EH (cell line): ENCODE data around the gene RBBP7.

Source experiments
- DNase-seq: peaks from one replicate; pipeline ENCODE4 v3.0.0-alpha.2; 2015; ENCODE audit warnings: low read depth

RBBP7 gene

DNA sequence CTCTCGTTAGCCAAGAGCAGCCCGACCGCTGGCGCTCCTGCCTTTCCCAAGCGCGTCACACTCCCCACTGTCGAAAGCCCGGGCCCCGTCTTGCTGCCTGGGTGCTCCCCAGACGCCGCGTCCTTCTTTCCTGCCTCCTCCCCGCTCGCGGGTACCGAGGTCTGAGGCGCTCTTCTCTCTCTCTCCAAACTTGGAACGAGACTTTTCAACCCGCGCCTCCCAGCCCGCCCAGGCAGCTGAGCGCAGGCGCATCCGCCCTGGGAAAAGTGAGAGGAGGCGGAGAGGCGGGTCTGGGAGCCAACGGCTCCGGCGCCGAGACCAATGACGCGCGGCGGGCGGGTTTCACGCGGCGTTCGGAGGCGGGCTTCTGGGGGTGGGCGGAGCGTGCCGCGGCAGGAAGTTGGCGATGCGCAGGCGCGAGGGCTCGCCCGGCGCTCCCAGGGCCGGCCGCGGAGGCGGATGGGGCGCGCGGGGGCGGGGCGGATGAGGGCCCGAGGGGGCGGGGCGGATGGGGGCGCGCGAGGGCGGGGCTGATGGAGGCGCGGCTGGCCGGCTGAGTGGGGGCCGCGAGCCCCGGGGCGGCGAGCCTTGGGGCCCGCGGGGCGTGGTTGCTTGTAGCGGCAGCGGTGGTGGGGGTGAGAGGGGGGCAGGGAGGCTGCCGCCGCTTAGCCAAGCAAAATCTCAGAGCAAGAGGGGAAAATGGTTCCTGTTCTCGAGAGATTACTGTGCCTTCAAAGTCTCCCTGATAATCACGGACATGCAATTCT, at the start of gene RBBP7:
Gene RBBP7 (minus strand): TSS at position 268 of the 767 bp plus-strand sequence. CDS start 309 bp downstream, outside the sequence.
- peak; percentile 90 for DNase-seq

- DNase-seq = no peak
Measured at GRCh38 chrX:16918979-16919378, 48.8 kb upstream of the RBBP7 start.

DNA sequence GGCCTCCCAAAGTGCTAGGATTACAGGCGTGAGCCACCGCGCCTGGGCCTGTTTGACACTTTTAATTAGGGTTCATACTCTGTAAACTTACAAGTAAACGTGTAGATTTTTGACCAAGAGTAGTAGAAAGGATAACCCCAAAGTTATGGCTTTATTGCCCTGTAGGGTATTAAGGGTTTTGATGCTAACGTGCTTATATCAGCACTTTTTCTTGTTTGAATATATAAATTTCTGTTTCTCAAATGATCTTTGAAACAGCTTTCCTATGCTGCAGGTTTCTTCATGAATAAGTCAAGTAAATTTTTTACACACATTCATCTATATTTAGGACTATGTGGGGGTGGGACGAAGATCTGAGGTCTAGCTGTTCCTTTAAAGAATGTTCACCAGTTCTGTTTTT, 47.0 kb upstream of the RBBP7 start:
- DNase-seq = no peak

DNA sequence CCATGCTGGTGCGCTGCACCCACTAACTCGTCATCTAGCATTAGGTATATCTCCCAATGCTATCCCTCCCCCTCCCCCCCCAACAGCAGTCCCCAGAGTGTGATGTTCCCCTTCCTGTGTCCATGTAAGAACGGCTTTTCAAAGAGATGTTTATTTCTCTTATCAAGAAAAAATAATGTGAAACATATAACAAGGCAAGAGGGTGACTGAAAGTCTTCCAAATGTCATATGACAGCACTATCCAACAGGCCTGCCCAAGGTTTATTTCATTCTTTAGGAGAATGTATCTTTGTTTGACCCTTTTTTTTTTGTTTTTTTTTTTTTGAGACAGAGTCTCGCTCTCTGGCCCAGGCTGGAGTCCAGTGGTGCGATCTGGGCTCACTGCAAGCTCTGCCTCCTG, 46.4 kb upstream of the RBBP7 start:
- no peak for DNase-seq

DNA sequence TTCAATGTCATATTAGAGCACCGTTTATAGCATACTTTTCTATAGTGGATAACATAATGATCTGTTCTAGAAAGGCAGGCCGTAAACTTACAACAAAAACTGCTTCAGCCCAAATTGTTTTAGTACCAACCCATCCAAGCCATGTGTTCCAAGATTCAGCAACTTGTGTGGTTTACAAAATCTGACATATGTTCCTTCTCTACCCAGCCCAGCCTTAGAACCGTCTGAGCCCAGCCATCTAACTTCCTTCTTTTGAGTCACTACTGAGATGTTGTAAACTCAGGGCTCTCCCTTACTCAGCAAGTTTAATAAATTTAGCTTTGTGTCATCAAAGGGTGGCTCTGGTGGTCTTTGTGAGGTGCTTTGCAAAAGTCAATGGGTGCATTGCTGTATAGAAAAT, 43.9 kb upstream of the RBBP7 start:
- DNase-seq = no peak

GRCh38 chrX:16910376-16910775, 40.2 kb upstream of the RBBP7 start:
- no peak for DNase-seq

DNA sequence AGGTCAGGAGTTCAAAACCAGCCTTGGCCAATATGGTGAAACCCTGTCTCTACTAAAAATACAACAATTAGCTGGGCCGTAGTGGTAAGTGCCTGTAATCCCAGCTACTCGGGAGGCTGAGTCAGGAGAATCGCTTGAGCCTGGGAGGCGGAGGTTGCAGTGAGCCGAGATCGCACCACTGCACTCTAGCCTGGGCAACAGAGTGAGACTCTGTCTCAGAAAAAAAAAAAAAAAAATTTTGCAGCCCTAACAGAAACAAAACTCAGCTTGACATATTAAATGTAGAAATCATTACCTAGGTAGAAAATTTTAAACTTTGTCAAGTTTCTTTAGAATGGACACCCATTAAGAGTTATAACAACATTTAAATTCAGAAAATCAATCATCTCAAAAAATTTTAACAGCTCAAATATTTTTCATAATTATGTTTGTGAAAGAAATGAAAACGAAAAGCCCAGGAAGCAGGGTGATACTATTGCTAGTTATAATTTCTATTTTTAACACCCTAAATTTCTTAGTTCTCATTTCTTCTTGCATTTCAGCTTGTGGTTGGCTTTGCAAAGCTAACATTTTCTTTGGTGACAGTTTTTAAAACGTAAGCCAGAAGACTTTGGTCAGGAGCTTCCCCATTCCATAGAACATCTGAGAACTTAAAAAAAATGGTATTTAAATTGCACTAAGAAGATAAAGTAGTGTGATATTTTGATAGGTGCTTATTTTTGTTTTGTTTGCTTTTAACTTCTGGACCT, 33.3 kb upstream of the RBBP7 start:
- no peak for DNase-seq

- DNase-seq = no peak
Measured at GRCh38 chrX:16897445-16897844, 27.3 kb upstream of the RBBP7 start.

GRCh38 chrX:16892504-16893362, 22.6 kb upstream of the RBBP7 start:
- DNase-seq = peak; percentile 75

- DNase-seq = no peak
Measured at GRCh38 chrX:16885628-16886027, 15.5 kb upstream of the RBBP7 start.

GRCh38 chrX:16883487-16883804, 13.3 kb upstream of the RBBP7 start:
- DNase-seq = no peak

- peak; percentile 59 for DNase-seq
Measured at GRCh38 chrX:16882702-16883486, 12.7 kb upstream of the RBBP7 start.

DNA sequence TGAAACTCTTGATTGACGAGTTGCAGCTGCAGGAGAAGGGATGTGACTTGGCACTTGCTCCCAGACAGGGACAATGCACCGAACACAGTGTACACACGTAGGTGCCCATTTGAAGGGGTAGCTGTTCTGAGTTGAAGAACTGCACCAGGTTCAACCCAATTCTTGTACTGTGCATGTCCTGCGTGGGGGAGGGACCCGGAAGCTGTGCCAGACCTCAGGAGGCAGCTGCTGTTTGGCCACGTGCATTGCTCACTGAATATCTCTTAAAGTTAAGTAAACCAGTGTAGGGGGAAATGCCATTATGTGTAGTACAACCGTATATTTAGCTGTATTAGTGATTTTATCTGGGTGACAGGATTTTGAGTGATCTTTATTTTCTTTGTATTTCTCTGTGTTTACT, 12.0 kb upstream of the RBBP7 start:
- DNase-seq = peak; percentile 33

- no peak for DNase-seq
Measured at GRCh38 chrX:16876696-16877095, 6.5 kb upstream of the RBBP7 start.

DNA sequence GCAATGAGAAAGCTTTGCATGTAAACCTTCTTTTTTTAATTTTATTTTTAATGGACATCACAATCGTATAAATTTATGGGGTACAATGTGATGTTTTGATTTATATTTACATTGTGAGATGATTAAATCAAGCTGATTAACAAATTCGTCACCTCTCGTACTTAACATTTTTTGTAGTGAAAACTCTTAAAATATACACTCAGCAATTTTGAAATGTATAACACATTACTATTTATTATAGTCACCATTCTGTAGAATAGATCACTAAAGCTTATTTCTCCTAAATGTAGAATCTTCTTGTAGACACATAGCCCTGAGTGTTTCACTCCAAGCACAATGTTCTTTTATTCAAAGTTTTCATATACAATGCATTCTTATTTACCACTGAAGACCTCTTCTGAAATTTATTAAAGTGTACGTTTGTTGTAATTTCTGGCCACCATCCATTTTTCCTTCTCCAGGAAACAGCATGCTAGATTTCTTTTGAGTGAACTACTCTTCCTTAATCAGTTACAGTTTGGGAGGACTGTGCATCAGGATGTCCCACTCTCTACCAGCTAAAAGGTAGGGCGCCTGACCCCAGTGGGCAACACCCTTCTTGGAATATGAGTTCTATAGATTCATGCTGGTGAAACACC, 4.4 kb upstream of the RBBP7 start:
- no peak for DNase-seq

DNA sequence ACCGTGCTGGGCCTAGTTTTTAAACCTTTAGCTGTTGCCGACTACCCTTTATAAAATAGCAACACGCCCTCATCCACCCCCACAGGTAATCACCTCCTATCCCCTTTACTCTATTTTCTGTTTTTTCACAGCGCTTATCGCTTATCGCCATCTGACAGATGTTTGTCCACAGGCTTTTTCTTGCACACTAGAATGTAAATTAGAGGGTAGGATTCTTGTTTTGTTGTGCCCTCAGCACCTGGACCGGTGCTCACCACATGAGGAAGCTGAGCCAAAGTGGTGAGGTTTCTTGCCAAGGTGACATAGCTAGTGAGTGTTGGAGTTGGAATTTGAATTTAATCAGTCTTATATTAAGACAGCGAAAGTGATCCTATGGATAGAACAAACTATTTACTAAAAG, 2.9 kb upstream of the RBBP7 start:
- no peak for DNase-seq

GRCh38 chrX:16870862-16871815, 977 bp upstream of the RBBP7 start:
- DNase-seq = no peak

- peak; percentile 48 for DNase-seq
Measured at GRCh38 chrX:16869393-16870094, 618 bp downstream of the RBBP7 start.

- no peak for DNase-seq
Measured at GRCh38 chrX:16868920-16869319, 1.2 kb downstream of the RBBP7 start.

- no peak for DNase-seq
Measured at GRCh38 chrX:16867947-16868346, 2.2 kb downstream of the RBBP7 start.
